GM12878 (cell line): Measurements from ENCODE around the gene E2F1. TPM values are rescaled to one million over a fixed set of nuclear protein-coding genes. Genes with fewer than 3 reads are reported as not detected.

ENCODE experiments used
- BACH1 ChIP-seq: fragments of 450-650 bp; IDR thresholded peaks from 2 replicates; pipeline ENCODE4 v1.6.1; 2017; ENCODE audit warnings: mild to moderate bottlenecking, borderline replicate concordance
- CREB1 ChIP-seq: IDR thresholded peaks from 2 replicates; pipeline ENCODE4 v1.6.1; 2012; ENCODE audit warnings: low read depth, mild to moderate bottlenecking, inconsistent platforms
- KAT2A ChIP-seq: conservative IDR thresholded peaks from 2 replicates; pipeline ENCODE4 v1.6.1; 2011; ENCODE audit warnings: low read depth, low read length; ENCODE audit not compliant: control insufficient read depth
- MYB ChIP-seq: fragments of 150-350 bp; IDR thresholded peaks from 2 replicates; pipeline ENCODE4 v1.6.1; 2014; ENCODE audit warnings: mild to moderate bottlenecking, low read depth, low read length, borderline replicate concordance
- POU2F2 ChIP-seq: IDR thresholded peaks from 3 replicates; pipeline ENCODE4 v1.6.1; 2011; ENCODE audit warnings: low read depth, mild to moderate bottlenecking, low read length, borderline replicate concordance
- SUPT20H ChIP-seq: IDR thresholded peaks from 2 replicates; pipeline ENCODE4 v1.6.1; 2011; ENCODE audit warnings: low read depth, mild to moderate bottlenecking, low read length, moderate library complexity, borderline replicate concordance; ENCODE audit not compliant: control insufficient read depth
- TCF7 ChIP-seq: IDR thresholded peaks from 2 replicates; pipeline ENCODE4 v1.6.1; 2014; ENCODE audit warnings: antibody characterized with exemption, borderline replicate concordance
- polyA plus RNA-seq, 11 experiments: library from polyadenylated mRNA; depleted of rRNA in 4 of 11; unstranded in 6 of 11; stranded (reverse) in 5 of 11; fragments of >200 nt; fragmentation: Nextera tagmentation in 4 of 11; fragmentation: Illumina TruSeq in 1 of 11; extraction: Ambion mirVana in 4 of 11; extraction: Trizol in 1 of 11; gene quantifications; 1 replicate in 1 of 11; 2 replicates in 10 of 11; pipeline versions ENCODE4 v1.2.1 to v1.2.3, GENCODE V29; 2011 to 2016; ENCODE audit warnings: inconsistent platforms in 2 of 11, missing spikeins in 2 of 11, low read depth in 1 of 11
- total RNA-seq, 4 experiments: library from RNA; depleted of rRNA in 3 of 4; stranded (reverse); fragments of >200 nt in 3 of 4; fragmentation: Illumina TruSeq in 1 of 4; extraction: Trizol in 1 of 4; gene quantifications; 2 replicates each; pipeline versions ENCODE4 v1.2.1 to v1.2.3, GENCODE V29; 2013 to 2021
- TF ChIP-seq, protein P1 (sequence below): fragments of 150-350 bp; IDR thresholded peaks from 2 replicates; pipeline ENCODE4 v1.6.1; 2014; ENCODE audit warnings: mild to moderate bottlenecking, low read depth, low read length
- TF ChIP-seq, protein P2 (sequence below): fragments of 450-650 bp; IDR thresholded peaks from 2 replicates; pipeline ENCODE4 v1.6.1; 2017; ENCODE audit warnings: mild to moderate bottlenecking, moderate library complexity
- TF ChIP-seq, protein P3 (sequence below): fragments of 450-650 bp; formaldehyde crosslinking; IDR thresholded peaks from 2 replicates; pipeline ENCODE4 v1.5.0; 2022; ENCODE audit warnings: mild to moderate bottlenecking, missing genetic modification characterization
- TF ChIP-seq, protein P4 (sequence below): fragments of 450-650 bp; IDR thresholded peaks from 2 replicates; pipeline ENCODE4 v1.6.1; 2017; ENCODE audit warnings: mild to moderate bottlenecking, moderate library complexity
- TF ChIP-seq, protein P5 (sequence below): IDR thresholded peaks from 2 replicates; pipeline ENCODE4 v1.6.1; 2011; ENCODE audit warnings: borderline replicate concordance, low read depth, mild to moderate bottlenecking, moderate library complexity, low read length; ENCODE audit not compliant: insufficient read depth, poor library complexity, severe bottlenecking

The E2F1 gene
- total and polyA plus RNA-seq, 10 of the 15 experiments (the other 5 are each of a cell fraction or from before 2014, with no cell fraction given), result 0.29 to 50.2 (median 19.7) TPM

DNA sequence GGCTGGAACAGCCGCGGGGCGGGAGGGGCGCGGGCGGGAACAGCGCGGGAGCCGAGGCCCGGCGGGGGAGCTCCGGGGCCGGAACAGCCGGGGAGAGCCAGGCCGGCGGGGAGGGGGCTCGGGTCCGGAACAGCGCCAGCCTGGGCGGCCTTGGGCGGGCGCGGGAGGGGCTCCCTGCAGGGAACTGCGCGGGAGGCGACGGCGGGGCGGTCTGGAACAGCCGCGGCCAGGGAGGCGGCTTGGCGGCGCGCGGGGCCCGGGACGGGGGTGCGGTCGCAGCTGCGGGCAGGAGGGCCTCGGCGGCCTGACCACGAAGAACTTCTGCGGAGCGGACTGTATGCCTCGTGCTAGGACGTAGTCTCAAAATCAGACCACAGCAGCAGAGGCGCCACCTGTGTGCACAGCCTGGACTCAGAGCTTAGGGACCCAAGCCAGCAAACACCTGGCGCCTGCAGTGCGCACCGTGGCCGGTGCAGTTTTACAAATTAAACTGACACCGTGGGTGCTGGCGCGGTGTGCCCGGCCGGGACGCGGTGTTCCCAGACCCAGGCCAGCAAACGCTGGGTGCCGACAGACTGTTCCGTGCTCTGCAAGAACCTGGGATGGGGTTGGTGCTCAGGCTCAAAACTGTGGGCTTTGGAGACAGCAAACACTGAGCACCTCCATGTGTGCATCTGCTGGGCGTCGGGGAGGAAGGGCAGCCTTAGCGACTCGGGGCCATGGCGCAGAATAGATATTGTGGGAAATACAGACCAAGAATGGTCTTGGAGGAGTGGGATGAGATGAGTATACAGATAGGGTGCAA lies 46.2 kb upstream of the E2F1 start (continued):
- TF ChIP-seq, protein P1, sequence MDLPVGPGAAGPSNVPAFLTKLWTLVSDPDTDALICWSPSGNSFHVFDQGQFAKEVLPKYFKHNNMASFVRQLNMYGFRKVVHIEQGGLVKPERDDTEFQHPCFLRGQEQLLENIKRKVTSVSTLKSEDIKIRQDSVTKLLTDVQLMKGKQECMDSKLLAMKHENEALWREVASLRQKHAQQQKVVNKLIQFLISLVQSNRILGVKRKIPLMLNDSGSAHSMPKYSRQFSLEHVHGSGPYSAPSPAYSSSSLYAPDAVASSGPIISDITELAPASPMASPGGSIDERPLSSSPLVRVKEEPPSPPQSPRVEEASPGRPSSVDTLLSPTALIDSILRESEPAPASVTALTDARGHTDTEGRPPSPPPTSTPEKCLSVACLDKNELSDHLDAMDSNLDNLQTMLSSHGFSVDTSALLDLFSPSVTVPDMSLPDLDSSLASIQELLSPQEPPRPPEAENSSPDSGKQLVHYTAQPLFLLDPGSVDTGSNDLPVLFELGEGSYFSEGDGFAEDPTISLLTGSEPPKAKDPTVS, result no peak; the same call in 1 of the 2 replicates
- peak; percentile 99 for TF ChIP-seq KAT2A
- TF ChIP-seq, protein P2, sequence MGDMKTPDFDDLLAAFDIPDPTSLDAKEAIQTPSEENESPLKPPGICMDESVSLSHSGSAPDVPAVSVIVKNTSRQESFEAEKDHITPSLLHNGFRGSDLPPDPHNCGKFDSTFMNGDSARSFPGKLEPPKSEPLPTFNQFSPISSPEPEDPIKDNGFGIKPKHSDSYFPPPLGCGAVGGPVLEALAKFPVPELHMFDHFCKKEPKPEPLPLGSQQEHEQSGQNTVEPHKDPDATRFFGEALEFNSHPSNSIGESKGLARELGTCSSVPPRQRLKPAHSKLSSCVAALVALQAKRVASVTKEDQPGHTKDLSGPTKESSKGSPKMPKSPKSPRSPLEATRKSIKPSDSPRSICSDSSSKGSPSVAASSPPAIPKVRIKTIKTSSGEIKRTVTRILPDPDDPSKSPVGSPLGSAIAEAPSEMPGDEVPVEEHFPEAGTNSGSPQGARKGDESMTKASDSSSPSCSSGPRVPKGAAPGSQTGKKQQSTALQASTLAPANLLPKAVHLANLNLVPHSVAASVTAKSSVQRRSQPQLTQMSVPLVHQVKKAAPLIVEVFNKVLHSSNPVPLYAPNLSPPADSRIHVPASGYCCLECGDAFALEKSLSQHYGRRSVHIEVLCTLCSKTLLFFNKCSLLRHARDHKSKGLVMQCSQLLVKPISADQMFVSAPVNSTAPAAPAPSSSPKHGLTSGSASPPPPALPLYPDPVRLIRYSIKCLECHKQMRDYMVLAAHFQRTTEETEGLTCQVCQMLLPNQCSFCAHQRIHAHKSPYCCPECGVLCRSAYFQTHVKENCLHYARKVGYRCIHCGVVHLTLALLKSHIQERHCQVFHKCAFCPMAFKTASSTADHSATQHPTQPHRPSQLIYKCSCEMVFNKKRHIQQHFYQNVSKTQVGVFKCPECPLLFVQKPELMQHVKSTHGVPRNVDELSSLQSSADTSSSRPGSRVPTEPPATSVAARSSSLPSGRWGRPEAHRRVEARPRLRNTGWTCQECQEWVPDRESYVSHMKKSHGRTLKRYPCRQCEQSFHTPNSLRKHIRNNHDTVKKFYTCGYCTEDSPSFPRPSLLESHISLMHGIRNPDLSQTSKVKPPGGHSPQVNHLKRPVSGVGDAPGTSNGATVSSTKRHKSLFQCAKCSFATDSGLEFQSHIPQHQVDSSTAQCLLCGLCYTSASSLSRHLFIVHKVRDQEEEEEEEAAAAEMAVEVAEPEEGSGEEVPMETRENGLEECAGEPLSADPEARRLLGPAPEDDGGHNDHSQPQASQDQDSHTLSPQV, result peak; percentile 62; the same call in 1 of the 2 replicates
- TF ChIP-seq BACH1, result peak; percentile 32
- TF ChIP-seq, protein P3, sequence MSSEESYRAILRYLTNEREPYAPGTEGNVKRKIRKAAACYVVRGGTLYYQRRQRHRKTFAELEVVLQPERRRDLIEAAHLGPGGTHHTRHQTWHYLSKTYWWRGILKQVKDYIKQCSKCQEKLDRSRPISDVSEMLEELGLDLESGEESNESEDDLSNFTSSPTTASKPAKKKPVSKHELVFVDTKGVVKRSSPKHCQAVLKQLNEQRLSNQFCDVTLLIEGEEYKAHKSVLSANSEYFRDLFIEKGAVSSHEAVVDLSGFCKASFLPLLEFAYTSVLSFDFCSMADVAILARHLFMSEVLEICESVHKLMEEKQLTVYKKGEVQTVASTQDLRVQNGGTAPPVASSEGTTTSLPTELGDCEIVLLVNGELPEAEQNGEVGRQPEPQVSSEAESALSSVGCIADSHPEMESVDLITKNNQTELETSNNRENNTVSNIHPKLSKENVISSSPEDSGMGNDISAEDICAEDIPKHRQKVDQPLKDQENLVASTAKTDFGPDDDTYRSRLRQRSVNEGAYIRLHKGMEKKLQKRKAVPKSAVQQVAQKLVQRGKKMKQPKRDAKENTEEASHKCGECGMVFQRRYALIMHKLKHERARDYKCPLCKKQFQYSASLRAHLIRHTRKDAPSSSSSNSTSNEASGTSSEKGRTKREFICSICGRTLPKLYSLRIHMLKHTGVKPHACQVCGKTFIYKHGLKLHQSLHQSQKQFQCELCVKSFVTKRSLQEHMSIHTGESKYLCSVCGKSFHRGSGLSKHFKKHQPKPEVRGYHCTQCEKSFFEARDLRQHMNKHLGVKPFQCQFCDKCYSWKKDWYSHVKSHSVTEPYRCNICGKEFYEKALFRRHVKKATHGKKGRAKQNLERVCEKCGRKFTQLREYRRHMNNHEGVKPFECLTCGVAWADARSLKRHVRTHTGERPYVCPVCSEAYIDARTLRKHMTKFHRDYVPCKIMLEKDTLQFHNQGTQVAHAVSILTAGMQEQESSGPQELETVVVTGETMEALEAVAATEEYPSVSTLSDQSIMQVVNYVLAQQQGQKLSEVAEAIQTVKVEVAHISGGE, result no peak
- no peak for TF ChIP-seq TCF7
- TF ChIP-seq, protein P4, sequence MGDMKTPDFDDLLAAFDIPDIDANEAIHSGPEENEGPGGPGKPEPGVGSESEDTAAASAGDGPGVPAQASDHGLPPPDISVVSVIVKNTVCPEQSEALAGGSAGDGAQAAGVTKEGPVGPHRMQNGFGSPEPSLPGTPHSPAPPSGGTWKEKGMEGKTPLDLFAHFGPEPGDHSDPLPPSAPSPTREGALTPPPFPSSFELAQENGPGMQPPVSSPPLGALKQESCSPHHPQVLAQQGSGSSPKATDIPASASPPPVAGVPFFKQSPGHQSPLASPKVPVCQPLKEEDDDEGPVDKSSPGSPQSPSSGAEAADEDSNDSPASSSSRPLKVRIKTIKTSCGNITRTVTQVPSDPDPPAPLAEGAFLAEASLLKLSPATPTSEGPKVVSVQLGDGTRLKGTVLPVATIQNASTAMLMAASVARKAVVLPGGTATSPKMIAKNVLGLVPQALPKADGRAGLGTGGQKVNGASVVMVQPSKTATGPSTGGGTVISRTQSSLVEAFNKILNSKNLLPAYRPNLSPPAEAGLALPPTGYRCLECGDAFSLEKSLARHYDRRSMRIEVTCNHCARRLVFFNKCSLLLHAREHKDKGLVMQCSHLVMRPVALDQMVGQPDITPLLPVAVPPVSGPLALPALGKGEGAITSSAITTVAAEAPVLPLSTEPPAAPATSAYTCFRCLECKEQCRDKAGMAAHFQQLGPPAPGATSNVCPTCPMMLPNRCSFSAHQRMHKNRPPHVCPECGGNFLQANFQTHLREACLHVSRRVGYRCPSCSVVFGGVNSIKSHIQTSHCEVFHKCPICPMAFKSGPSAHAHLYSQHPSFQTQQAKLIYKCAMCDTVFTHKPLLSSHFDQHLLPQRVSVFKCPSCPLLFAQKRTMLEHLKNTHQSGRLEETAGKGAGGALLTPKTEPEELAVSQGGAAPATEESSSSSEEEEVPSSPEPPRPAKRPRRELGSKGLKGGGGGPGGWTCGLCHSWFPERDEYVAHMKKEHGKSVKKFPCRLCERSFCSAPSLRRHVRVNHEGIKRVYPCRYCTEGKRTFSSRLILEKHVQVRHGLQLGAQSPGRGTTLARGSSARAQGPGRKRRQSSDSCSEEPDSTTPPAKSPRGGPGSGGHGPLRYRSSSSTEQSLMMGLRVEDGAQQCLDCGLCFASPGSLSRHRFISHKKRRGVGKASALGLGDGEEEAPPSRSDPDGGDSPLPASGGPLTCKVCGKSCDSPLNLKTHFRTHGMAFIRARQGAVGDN, result peak; percentile 87
- TF ChIP-seq, protein P5, sequence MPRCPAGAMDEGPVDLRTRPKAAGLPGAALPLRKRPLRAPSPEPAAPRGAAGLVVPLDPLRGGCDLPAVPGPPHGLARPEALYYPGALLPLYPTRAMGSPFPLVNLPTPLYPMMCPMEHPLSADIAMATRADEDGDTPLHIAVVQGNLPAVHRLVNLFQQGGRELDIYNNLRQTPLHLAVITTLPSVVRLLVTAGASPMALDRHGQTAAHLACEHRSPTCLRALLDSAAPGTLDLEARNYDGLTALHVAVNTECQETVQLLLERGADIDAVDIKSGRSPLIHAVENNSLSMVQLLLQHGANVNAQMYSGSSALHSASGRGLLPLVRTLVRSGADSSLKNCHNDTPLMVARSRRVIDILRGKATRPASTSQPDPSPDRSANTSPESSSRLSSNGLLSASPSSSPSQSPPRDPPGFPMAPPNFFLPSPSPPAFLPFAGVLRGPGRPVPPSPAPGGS, result peak; percentile 72
- 0 out of 2 replicates have a peak, but pooled peaks have one; percentile 8 for TF ChIP-seq MYB
- 0 out of 2 replicates have a peak, but pooled peaks have one; percentile 13 for TF ChIP-seq CREB1
- peak; percentile 97 for TF ChIP-seq SUPT20H
- TF ChIP-seq POU2F2, result peak; percentile 1; the same call in 1 of the 3 replicates
